Stimulated activated CD8-positive, alpha-beta memory T cell treated with anti-CD3 and anti-CD28 coated beads, Interleukin-15, amount 100 ng/mL, for 1 hour (primary cell): ENCODE measurements around the gene FRMD4A.

Source experiments
- DNase-seq: peaks from one replicate; pipeline ENCODE4 v3.0.0-alpha.2; 2020; ENCODE audit warnings: low read depth

FRMD4A gene

GRCh38 chr10:13608246-13608853 is 722.4 kb downstream of the FRMD4A start:
- no peak for DNase-seq

GRCh38 chr10:13604357-13605040 is 726.2 kb downstream of the FRMD4A start:
- DNase-seq: no peak

GRCh38 chr10:13597909-13598308 is 732.8 kb downstream of the FRMD4A start:
- DNase-seq: no peak

GRCh38 chr10:13594641-13595040 is 736.1 kb downstream of the FRMD4A start:
- no peak for DNase-seq
